Measurements from ENCODE around the gene GP2.
"Not testable (repeated sequence)": the region's sequence is repeated elsewhere in the genome, so short reads cannot be mapped to it uniquely, and the experiment has no call there.

The GP2 gene

DNA sequence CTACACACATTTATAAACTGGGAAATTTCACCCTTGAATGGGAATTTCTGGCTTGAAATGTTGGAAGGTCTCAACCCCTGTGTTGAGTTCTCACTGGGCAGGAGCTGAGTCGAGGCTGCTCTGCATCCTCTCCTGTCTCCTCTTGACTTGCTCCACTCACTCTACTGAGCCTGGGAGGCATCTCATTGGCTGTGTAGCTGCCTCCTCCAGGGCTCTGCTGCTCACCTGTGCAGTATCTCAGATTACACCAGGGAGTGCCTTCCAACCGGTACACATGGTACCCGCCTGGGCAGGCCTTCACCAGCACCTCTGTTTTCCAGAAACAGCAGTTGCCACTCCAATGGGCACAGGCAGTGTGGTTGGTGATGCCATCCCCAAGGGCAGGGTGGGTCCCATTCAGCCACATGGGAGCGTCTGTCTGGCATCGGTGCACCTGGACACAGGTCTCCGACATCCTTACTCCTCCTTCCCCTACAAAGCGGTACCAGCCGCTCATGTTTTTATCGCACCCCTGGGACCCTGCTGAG, 3.7 kb downstream of the GP2 start:
- no peak for DNase-seq

DNA sequence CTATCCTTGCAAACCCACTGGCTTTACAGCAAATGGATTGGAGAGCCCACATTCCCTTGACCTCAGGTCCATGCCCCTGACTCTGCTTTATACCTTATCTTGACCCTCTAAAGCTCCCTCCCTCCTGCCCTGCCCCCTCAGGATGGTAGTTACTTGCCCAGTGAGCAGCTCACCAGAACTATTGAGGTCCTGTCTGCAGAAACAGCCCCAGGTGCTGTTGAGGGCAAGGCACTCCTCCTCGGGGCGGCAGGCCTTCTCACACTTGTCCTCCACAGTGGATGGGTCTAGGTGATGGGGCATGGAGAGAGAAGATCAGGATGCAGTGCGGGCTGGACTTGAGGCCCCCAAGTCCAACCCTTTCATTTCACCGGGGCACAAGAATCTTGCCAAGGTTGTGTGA, 4.6 kb downstream of the GP2 start:
- DNase-seq = no peak

DNA sequence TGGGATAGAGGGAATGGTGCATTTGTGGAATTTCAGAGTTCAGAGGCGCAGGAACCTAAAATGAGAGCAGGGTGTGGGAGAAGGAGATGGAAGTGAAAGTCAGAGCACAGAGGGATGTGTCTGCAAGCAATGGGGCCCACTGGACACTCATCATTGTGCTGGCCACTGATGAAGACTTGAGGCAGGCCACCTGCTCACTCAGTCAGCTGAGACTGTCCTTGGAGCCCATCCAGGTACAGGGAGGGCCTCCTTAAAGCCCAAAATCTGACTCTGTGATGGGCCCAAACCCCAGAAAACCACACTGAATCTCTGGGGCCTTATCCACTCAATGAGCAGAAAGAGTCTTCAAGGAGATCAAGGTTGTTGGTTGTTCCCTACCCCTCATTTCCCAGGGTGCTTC, 5.6 kb downstream of the GP2 start:
- no peak for DNase-seq

DNA sequence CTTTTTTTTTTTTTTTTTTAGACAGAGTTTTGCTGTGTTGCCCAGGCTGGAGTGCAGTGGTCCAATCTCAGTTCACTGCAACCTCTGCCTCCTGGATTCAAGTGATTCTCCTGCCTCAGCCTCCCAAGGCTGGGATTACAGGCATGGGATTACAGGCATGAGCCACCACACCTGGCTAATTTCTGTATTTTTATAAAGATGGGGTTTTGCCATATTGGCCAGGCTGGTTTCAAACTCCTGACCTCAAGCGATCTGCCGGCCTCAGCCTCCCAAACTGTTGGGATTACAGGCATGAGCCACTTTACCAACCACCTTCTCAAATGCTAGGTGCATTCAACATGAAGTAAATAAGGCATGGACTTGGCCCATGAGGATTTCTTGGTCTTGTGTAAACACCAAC, 6.3 kb downstream of the GP2 start:
- DNase-seq = not testable (repeated sequence)

DNA sequence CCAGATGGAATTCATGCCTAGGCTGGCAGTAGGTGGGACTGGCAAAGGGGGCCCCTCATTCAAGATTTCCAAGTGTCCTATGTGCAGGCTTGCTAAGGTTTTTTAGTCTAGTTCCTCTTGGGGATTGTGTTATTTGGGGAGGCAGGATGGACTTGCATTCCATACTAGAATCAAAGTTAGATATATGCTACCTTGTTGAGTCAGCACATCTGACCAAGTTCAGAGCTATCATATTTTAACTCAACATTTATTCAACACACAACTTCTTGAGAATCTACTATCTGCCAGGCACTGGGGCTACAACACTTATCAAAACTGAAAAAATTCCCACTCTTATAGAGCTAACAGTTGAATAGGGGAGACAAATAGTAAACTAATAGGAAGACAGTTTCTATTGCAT, 6.7 kb downstream of the GP2 start:
- no peak for DNase-seq

DNA sequence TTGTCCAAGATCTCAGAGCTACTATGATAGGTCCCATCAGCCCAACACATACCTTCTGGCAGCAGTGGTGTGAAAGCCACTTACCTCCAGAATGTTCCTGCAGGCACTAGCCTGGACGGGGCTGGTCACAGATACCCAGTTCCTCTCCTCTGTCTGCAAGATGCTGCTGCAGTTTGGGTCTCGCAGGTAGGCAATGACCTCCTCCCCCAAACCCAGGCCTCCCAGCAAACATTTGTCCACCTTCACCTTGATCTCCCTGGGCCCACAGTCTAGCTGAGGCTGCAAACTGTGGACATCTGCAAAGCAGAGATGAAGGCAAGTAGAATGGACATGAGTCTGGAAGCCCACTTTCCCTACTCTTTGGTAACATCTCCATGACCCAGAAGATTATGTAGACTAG, 7.1 kb downstream of the GP2 start:
- no peak for DNase-seq

DNA sequence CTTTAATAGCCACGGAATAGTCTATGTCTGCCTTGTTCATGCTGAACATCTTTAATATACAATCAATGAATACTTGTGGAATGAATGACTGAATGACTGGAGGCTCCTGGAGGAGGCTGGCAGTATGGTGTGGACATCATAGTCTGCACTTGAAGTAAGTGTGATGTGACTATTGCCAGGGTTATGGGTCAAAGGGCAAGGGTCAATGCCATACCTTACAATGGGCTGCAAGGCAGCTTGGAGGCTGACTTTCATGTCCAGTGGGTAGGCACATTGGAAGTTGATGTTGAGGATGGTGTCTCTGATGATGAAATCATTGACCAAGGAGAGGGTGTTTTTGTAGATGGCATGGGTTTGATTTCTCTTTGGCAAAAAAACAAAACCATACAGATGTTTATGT, 7.9 kb downstream of the GP2 start:
- DNase-seq = no peak

DNA sequence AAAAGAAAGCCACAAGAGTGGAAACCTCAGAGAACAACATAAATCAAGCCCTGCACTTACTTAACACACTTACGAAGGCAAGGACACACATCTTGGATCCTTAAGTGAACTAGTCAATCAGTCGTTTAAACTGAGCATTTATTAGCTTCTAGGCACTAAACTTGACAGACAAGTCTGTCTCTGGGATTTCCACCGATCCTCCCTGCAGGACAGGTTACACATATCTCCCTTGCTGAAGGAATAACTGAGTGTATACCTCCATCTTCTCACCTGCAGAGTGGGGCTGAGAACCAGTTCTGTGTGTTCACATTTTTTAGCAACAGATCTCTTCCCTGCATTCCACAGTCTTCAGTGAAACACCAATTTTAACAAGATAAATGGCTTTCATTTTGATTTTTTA, 8.9 kb downstream of the GP2 start:
- no peak for DNase-seq

DNA sequence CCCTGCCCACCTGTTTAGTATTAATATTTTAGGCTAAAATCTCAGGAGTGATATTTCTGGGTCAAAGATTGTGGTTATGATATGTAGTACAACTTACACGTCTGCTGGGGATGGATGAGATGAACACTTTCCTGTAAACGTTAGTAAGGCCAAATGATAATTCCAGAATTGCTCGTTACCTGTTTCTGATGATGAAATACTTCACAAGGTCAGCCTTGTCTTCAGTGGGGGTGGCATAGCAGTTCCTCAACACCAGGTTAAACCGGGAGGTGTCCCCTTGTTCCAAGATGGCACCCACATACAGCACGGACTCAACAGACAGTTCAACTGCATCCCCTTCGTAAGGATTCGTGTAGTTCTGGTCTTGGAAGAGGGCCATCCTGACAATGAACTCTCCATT, 9.3 kb downstream of the GP2 start:
- no peak for DNase-seq

DNA sequence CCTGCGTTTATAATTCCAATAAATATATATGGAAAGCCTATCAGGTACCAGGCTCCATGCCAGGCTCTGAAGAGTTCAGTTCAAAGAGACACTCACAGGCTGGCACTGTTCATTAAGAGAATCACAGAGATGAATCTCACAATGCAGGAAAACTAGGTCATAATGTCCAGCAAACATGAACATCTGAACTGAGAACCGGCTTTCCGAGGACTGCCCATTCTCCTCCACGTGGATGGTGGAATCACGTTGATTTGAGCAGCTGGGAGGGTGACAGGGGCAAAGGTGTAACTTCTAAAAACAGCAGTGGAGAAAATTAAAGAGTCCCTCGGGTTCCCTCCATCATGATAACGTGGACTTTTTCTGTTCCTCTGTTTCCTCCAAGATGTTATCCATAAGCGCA, 10.2 kb downstream of the GP2 start:
- DNase-seq = no peak

DNA sequence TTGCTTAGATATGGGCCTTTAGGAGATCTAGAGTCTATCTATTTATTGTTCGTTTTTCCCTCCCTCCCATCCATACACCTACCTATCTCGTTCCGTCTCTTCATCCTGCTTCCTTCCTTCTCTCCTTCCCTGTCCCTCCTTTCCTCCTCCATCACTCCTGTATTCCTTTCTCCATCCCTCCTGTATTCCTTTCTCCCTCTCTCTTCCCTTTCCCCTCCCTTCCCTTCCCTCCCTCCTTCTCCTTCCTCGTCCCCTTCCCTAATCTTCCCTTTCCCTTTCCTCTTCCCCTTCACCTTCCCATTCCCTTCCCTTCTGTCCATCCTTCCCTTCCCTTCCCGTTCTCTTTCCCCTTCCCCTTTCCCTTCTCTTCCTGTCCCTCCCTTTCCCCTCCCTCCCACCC, 10.6 kb downstream of the GP2 start:
- DNase-seq = no peak

DNA sequence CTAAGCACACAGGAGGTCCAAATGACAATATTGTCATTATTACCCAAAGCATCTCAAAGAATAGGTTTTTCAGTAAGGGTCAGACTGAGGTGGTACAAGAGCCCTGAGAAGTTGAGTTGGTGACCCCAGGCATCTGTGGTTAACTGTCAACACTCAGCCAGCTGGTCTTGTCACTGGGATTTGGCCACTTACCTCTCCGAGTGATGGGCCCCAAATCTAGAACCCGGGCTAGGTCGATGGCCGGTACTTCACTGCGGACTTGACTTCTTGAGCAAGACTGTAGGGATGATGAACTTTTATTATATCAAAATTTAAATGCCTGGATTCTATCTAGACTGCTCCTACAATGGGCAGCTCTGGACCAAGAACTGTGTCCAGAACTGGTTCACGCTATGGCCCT, 11.5 kb downstream of the GP2 start:
- no peak for DNase-seq

DNA sequence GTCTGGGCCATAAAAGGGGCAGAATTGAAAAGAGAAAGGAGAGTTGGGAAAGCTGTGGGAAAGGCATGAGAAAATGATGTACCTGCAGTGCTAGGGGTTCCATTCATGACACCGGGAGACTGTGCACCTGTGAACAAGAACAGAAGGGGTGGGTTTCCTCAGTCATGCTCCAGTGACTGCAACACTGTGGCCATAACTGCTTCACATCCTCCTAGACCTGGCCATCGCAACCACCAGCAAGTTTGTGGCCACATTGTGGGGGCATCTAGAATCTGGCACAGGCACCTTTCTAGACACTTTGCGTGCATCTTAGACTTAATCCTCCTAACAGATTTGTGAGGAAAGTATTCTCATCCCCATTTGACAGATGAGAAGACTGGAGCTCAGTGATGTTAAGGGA, 12.7 kb downstream of the GP2 start:
- DNase-seq = no peak

DNA sequence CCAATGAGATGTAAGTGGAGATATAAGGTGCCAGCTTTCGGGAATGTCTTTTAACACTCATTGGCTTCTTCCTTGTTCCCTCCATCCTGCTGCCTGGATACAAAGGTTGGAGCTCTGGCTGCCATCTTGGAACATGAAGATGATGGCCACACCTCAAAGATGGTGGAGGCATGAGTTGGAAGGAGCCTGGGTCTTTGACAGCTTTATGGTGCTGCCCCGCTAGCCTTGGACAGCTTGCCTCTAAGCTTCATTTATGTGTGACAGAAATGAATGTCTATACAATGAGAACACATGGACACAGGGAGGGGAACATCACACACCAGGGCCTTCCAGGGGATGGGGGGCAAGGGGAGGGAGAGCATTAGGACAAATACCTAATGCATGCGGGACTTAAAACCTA, 13.6 kb downstream of the GP2 start:
- no peak for DNase-seq

DNA sequence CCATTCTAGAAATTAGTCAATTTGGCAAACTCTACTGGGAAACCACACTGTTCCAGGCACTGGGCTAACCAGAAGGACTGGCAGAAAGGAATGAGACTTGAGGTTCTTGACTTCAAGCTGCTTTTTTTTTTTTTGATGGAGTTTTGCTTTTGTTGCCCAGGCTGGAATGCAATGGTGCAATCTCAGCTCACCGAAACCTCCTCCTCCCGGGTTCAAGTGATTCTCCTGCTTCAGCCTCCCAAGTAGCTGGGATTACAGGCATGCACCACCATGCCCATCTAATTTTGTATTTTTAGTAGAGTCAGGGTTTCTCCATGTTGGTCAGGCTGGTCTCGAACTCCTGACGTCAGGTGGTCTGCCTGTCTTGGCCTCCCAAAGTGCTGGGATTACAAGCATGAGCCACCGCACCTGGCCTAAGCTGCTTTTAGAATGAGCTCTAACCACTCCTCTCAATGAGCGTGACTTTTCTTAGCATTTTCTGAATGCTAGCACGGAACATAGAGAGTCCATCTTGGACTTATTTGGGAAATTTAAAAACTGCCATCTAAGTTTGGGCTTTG, 14.7 kb downstream of the GP2 start:
- DNase-seq = not testable (repeated sequence)

DNA sequence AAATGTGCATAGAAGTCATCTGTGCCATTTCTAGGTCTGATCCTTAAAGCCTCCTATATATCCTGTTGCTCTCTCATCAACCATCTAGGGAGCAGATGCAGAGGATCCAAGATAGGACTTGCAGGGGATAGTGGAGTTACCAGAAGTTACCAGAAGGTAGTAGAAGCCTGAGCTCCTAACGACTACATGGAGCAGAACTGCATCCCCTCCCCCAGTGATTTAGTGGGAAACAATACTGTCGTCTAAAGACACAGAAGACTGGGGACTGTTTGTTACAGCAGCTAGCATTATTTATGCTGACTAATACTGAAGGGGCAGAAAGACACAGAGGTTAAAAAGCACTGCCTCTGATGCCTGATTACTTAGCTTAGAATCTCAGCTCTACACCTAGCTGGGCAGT, 15.8 kb downstream of the GP2 start:
- no peak for DNase-seq

DNA sequence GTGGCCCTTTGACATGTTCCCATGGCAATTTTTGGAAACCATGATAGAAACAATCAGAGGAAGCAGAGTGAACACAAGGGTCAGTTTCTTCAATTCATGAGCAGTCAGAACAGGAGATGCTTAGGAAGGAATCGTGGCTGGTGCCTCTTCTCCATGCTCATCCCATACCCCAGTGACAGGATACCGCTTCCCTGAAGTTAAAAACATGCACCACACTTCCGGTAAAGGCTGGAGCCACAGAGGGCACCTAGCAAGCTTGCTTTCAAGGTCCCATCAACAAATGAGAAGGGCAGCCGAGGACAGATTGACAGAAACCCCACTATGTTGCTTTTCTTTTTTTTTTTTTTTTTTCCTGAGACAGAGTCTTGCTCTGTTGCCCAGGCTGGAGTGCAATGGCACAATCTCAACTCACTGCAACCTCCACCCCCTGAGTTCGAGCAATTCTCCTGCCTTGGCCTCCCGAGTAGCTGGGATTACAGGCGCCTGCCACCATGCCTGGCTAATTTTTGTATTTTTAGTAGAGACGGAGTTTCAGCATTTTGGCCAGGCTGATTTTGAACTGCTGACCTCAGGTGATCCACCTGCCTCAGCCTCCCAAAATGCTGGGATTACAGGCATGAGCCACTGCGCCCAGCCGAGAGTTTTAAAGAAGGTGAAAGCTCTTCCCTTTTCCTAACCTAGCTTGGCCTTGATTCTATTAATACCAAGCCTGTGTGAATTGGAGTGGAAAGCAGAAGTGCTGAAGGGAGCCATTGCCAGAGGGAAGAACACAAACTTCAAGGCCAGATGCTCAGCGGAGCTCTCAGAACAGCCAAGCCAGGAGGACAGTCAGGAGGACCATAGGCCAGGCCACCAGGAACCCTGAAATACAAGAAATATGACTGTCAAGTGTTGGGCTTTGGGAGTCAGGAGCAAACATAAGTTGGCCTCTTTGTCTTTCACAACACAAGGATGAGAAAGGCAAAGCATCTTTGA, 16.6 kb downstream of the GP2 start:
- no peak for DNase-seq

DNA sequence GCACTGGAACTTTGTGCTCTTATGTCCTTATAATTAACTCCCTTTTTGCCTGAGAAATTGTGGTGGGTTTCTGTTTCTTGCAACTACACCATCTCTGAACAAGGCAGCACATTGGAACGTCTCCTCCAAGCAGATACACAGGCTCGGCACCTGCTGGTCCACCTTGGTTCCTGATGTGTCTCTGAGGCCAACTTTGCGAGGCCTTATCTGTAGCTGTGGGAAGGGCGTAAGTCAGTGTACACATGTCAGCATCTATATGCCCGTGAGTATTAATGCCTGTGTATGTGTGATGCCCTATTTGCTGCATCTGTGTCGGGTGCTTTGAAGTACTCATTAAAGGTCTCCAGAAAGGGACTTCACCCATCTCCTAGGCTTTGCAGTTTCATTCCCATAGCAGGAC, 17.5 kb downstream of the GP2 start:
- DNase-seq = no peak

DNA sequence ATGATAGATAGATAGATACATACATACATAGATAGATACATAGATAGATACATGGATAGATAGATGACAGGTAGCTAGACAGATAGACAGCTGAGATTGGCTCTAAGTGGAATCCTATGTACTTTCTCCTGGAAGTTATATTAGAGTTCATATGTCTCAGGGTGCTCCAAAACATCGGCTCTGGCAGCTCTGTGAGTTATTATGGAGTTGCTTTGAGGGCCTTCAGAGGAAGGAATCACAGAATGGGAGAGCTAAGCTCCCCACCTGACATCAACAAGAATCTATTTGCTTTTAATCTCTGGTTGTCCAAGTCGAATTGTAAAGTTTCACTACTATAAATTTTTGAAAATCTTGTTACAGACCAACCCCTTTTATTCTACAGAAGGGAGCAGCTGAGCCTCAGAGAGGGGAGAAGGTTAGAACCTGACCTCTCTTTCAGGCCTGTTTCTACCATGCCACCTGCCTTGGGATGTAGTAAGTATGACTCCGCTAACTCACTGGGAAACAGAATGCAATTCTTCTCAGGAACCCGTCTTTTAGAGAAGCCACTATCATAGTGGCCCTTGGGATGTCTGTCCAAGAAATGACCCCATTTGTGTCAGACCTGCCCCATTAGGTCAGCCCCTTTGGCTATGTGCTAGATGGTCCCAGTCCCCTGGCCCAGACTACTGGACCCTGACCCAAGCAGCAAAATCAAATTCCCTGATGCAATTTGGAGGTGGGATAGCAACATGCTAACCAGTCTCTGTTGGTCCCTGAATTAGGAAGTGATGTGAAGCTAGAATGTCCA, 18.3 kb downstream of the GP2 start:
- DNase-seq = no peak

DNA sequence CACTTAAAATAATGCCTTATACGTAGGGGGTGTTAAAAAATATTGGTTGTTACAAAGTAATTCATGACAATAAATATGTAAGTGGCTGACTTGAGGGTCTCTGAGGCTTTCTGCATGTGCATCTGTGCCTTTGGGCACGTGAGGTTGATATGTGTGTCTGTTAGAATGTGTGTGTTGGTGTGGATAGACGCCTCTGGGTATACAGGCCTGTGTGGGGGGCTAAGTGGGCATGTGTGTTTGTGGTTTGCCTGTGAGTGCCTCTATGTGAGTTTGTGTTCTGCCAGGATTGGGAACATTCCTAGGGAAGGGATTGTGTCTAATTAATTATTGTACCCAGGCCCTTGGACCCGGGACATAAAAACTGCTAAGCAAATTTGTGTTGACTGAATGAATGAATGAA, 19.0 kb downstream of the GP2 start:
- DNase-seq = no peak

DNA sequence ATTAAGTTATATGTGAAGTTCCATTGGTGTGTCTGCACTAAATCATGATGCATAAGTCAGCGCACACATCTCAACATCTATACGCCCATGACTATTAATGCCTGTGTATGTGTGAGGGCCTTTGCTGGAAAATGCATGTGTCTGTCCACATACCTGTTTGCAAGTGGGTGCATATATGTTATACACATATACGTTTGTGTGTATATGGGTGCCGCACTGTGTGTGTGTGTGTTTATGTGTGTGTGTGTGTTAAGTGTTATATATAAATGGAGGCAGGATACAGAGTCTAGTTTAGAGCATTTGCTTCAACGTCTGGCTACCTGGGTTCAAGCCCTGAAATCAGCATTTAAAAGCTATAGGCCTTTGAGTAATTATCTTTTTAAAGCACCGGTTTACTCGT, 19.5 kb downstream of the GP2 start:
- no peak for DNase-seq

DNA sequence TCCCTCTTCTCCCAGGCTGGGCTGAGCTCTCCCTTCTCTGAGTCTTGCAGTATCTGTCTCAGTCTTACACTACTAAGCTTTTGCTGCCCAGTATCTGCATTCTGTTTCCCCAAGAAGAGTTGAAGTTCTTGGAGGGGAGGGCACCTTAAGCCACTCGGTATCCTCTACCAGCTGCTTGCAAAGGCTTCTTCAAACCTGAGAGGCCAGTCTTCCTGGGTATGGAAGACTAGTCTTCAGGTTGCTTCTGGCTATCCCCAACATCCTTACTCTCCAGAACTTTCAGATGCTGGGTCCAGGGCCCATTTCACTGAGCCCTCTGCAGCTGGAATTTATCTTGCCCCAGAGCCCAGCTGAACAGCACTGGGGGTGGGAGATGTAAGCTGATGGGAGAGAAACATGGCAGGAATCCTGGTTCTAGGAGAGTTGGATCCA, 20.1 kb downstream of the GP2 start:
- no peak for DNase-seq

DNA sequence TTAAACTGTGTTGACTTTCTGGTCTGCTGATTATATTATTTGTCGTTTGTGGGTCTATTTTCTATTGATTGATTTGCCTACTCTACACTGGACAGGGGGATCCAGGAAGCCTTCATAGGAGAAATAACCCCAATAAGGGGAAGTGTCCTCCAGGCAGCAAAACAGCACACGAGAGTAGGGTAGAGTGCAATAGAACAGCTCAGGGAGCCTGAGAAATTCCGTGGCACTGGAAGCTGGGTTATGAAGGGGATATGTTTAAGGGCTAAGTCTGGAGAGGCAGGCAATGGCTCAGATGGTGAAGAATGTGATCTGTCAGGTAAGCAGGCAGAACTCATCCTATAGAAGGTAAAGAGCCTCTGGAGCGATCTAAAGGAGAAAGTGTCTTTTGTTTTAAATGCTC, 20.9 kb downstream of the GP2 start:
- DNase-seq = no peak

DNA sequence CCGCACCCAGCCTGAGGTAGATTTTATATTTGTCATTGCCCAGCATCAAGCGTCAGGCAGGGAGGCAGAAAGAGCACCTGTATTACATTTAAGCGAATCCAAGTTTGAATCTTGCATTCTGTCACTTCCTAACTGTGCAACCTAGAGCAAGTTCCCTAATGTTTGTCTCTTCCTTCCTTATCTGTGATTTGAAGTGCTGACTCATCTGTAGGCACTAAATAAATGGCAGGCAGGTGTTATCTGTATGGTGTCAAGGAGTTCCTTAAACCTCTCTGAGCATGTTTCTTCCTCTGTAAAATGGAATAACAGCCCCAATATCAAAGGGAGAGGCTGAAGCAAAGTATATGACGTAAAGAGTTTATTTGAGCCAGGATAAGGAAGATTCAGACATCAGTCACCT, 24.3 kb downstream of the GP2 start:
- no peak for DNase-seq

Data from activated CD4-positive, alpha-beta T cell treated with anti-CD3 and anti-CD28 coated beads for 4 hours (primary cell).